HL-60 (cell line): Measurements from ENCODE around the gene FAM3A.

Source experiments
- DNase-seq, 2 experiments: peaks; one replicate each; pipeline ENCODE4 v3.0.0-alpha.2; 2010 to 2020; ENCODE audit warnings: low read depth in 1 of 2, low spot score in 1 of 2
- H3K27ac ChIP-seq: fragments of 250-450 bp; sonication (Bioruptor Pico); replicated peaks from 2 replicates; pipeline ENCODE4 v1.5.1; 2020; ENCODE audit warnings: mild to moderate bottlenecking, moderate library complexity
- H3K27me3 ChIP-seq: fragments of 250-450 bp; sonication (Bioruptor Pico); 2 replicates; pipeline ENCODE4 v1.5.1; 2021; ENCODE audit warnings: mild to moderate bottlenecking, moderate library complexity; ENCODE audit not compliant: insufficient read depth, poor library complexity, severe bottlenecking
- H3K4me3 ChIP-seq: replicated peaks from 2 replicates; pipeline ENCODE4 v1.5.1; 2011; ENCODE audit warnings: mild to moderate bottlenecking, control low read depth, low read length; ENCODE audit not compliant: insufficient read depth
- CTCF ChIP-seq: IDR thresholded peaks from one replicate; pipeline ENCODE4 v1.5.1; 2011; ENCODE audit warnings: low read length, control low read depth, inconsistent platforms; ENCODE audit not compliant: insufficient read depth
- GABPA ChIP-seq: IDR thresholded peaks from 2 replicates; pipeline ENCODE4 v1.6.1; 2012; ENCODE audit warnings: low read depth
- POLR2AphosphoS5 ChIP-seq: IDR thresholded peaks from 2 replicates; pipeline ENCODE4 v1.6.1; 2012; ENCODE audit warnings: low read depth
- SPI1 ChIP-seq: IDR thresholded peaks from 2 replicates; pipeline ENCODE4 v1.6.1; 2012; ENCODE audit warnings: low read depth, mild to moderate bottlenecking, borderline replicate concordance
- TF ChIP-seq, protein P1 (sequence below): IDR thresholded peaks from 2 replicates; pipeline ENCODE4 v1.6.1; 2012; ENCODE audit warnings: low read depth; ENCODE audit not compliant: insufficient replicate concordance

The FAM3A gene

GRCh38 chrX:154516656-154517100 is 646 bp upstream of the FAM3A start:
- Histone ChIP-seq H3K27me3 (no peaks in the 10 kb centered on the region), H3K27ac (peak overlapping the region; percentile 65), H3K4me3 (peak overlapping the region; percentile 53)
- no peak for DNase-seq
- TF ChIP-seq SPI1 = no peak
- TF ChIP-seq POLR2AphosphoS5 = no peak
- TF ChIP-seq GABPA = no peak
- TF ChIP-seq CTCF = no peak
- TF ChIP-seq, protein P1, sequence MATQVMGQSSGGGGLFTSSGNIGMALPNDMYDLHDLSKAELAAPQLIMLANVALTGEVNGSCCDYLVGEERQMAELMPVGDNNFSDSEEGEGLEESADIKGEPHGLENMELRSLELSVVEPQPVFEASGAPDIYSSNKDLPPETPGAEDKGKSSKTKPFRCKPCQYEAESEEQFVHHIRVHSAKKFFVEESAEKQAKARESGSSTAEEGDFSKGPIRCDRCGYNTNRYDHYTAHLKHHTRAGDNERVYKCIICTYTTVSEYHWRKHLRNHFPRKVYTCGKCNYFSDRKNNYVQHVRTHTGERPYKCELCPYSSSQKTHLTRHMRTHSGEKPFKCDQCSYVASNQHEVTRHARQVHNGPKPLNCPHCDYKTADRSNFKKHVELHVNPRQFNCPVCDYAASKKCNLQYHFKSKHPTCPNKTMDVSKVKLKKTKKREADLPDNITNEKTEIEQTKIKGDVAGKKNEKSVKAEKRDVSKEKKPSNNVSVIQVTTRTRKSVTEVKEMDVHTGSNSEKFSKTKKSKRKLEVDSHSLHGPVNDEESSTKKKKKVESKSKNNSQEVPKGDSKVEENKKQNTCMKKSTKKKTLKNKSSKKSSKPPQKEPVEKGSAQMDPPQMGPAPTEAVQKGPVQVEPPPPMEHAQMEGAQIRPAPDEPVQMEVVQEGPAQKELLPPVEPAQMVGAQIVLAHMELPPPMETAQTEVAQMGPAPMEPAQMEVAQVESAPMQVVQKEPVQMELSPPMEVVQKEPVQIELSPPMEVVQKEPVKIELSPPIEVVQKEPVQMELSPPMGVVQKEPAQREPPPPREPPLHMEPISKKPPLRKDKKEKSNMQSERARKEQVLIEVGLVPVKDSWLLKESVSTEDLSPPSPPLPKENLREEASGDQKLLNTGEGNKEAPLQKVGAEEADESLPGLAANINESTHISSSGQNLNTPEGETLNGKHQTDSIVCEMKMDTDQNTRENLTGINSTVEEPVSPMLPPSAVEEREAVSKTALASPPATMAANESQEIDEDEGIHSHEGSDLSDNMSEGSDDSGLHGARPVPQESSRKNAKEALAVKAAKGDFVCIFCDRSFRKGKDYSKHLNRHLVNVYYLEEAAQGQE = no peak

- no peak for DNase-seq
- peak overlapping the region; percentile 82 for H3K27ac ChIP-seq
Measured at GRCh38 chrX:154515090-154515965, 704 bp downstream of the FAM3A start.

GRCh38 chrX:154513716-154514115 is 2.3 kb downstream of the FAM3A start:
- H3K27ac ChIP-seq = no peak overlapping the region
- no peak overlapping the region for H3K4me3 ChIP-seq
- H3K27me3 ChIP-seq = no peaks in the 10 kb centered on the region
- TF ChIP-seq, protein P1 = no peak
- no peak for TF ChIP-seq GABPA
- TF ChIP-seq SPI1 = no peak
- TF ChIP-seq POLR2AphosphoS5 = no peak
- TF ChIP-seq CTCF = no peak
- no peak for DNase-seq

More at GRCh38 chrX:154515090-154515965, 704 bp downstream of the FAM3A start:
- peak overlapping the region; percentile 61 for H3K4me3 ChIP-seq
- H3K27me3 ChIP-seq = no peaks in the 10 kb centered on the region
- TF ChIP-seq, protein P1 = no peak
- TF ChIP-seq SPI1 = peak; percentile 56; the same call in 1 of the 2 replicates
